ENCODE data around the gene GPR83.
"Not testable (repeated sequence)": the region's sequence is repeated elsewhere in the genome, so short reads cannot be mapped to it uniquely, and the experiment has no call there.

GPR83 gene

DNA sequence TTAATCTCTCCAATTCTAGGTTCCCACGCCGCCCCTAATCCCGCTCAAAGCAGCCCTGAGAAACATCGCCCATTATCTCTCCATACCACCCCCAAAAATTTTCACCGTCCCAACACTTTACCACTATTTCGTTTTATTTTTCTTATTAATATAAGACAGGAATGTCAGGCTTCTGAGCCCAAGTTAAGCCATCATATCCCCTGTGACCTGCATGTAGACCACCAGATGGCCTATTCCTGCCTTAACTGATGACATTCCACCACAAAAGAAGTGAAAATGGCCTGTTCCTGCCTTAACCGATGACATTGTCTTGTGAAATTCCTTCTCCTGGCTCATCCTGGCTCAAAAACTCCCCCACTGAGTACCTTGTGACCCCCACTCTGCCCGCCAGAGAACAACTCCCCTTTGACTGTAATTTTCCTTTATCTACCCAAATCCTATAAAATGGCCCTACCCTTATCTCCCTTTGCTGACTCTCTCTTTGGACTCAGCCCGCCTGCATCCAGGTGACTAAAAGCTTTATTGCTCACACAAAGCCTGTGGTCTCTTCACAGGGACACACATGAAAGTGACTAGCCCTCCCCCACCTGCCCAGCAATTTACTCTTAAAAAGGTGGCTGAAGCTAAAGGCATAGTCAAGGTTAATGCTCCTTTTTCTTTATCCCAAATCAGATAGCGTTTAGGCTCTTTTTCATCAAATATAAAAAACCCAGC lies 50.2 kb downstream of the GPR83 start:
- not testable (repeated sequence) for DNase-seq

GRCh38 chr11:94346311-94346710 lies 54.9 kb downstream of the GPR83 start:
- not testable (repeated sequence) for DNase-seq

- DNase-seq = no peak
Observed at GRCh38 chr11:94343495-94343894, 57.7 kb downstream of the GPR83 start.

GRCh38 chr11:94342250-94342649 lies 59.0 kb downstream of the GPR83 start:
- no peak for DNase-seq

GRCh38 chr11:94338651-94339050 lies 62.6 kb downstream of the GPR83 start:
- no peak for DNase-seq

GRCh38 chr11:94336033-94336432 lies 65.2 kb downstream of the GPR83 start:
- DNase-seq = no peak

- no peak for DNase-seq
Observed at GRCh38 chr11:94332814-94333213, 68.4 kb downstream of the GPR83 start.

- DNase-seq = no peak
Observed at GRCh38 chr11:94330789-94331188, 70.4 kb downstream of the GPR83 start.

DNA sequence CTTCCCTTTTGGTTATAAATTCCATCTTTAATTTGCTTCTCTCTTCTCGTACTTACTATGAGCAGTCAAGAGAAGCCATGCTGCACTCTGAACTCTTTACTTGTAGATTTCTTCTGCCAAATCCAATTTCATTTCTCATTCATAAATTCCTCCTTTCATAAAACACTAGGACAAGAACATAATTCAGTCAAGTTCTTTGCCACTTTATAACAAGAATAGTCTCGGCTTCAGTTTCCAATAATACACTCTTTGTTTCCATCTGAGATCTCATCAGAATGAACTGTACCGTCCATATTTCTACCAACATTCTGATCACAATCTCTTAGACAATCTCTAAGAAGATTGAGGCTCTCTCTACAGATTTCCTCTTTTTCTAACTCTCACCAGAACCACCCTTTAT lies 71.7 kb downstream of the GPR83 start:
- DNase-seq = no peak

DNA sequence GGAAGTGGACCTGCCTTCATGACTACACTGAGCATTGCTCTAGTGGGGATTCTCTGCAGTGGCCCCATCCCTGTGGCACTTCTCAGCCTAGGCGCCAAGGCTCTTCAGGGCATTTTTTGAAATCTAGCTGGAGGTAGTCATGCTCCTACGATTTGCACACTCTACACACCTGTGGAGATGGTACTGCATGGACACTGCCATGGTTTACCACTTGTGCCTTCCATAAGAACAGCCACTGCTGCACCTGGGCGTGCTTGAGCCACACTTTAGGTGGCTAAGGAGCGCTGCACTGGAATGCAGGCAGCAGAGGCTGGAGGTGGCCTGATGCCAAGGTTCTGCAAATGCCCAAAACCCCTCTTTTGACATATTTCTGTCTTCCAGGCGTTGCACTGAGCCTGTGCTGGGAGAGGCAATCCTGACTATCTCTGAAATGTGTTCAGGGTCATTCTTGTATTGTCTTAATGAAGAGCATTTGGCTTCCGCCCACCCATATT lies 72.6 kb downstream of the GPR83 start:
- no peak for DNase-seq
